ENCODE results near the gene TRIM29.

Gene TRIM29

DNA sequence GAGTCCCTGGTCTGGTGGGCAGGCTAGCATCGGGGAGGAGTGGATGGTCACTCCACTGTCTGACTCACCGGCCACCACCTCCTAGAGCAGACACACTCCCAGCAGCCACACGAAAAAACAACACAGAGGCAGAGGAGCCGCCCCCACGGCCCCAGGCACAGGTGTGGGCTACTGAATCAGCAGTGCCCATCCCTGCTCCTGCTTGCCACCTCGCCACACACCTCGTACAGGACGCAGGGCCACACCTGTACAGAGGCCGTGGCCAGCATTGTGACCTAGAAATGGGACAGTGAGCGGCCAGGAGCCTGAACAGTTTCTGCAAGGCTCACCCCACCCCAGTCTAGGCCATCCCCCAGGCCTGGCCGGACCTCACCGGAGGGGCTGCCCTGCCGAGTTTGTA lies 14.0 kb downstream of the TRIM29 start:
- Histone ChIP-seq H3K27me3 (ENCODE audit: control insufficient read depth in 5 of 5, insufficient read depth in 4 of 5, low read length in 5 of 5) (peaks cover 0 to 3% (median under 1%) of the 10 kb centered on the region in 5 donors), H3K4me3 (ENCODE audit: low read depth in 1 of 5, low read length in 5 of 5) (no peak overlapping the region), H3K4me1 (ENCODE audit: control insufficient read depth in 5 of 5, insufficient read depth in 5 of 5, low read length in 5 of 5) (peaks cover 0 to 10% (median 5%) of the 10 kb centered on the region in 5 donors), H3K27ac (ENCODE audit: low read depth, low read length) (no peak overlapping the region), H3K9ac (ENCODE audit: low read length in 5 of 5) (no peak overlapping the region), H3K9me3 (ENCODE audit: control insufficient read depth in 5 of 5, low read length in 5 of 5) (peaks cover 0 to 3% (median 0%) of the 10 kb centered on the region in 5 donors), H3K36me3 (ENCODE audit: control insufficient read depth in 5 of 5, insufficient read depth in 5 of 5, low read length in 5 of 5) (no peaks in the 10 kb centered on the region)

DNA sequence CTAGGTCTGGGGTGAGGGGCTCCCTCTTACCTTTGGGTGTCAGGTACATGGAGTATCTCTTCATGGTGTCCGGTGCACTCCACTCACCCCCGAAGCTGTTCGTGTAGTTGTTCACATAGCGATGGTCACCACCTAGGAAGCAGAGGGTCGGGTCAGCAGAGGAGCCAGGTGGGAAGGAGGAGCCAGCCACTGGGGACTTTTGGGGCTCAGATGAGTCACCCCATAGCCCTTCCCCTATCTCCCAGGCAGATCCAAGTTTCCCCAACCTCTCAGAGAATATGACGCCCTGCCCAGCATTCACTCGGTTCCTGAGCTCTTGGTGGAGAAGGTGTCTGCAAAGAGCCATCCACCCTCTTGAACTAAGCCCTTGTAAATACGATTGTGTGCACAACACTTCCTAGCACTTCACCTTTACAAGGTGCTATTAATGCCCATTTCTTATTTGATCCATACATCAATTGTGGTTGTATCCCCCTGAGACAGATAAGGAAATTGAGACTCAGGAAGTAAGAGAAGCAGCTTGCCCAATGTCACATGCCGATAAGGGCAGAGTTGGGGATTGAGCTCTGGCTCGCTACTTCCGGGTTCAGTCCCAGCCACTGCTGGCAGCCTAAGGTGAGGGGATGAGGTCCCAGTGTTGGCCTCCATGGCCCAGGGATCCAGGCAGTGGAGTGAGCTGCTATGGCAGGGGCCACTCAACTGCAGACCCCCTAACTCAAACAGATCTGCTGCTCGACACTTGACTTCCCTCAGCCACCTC lies 14.8 kb downstream of the TRIM29 start:
- no peak overlapping the region for H3K4me3 ChIP-seq (ENCODE audit: low read depth in 1 of 5, low read length in 5 of 5)
- H3K4me1 ChIP-seq (ENCODE audit: control insufficient read depth in 5 of 5, insufficient read depth in 5 of 5, low read length in 5 of 5) = peaks cover 0 to 2% (median 1%) of the 10 kb centered on the region in 5 donors
- H3K27me3 ChIP-seq (ENCODE audit: control insufficient read depth in 5 of 5, insufficient read depth in 4 of 5, low read length in 5 of 5) = peaks cover 0 to 3% (median 0%) of the 10 kb centered on the region in 5 donors
- H3K36me3 ChIP-seq (ENCODE audit: control insufficient read depth in 5 of 5, insufficient read depth in 5 of 5, low read length in 5 of 5) = no peaks in the 10 kb centered on the region
- no peak overlapping the region for H3K27ac ChIP-seq (ENCODE audit: low read depth, low read length)
- H3K9ac ChIP-seq (ENCODE audit: low read length in 5 of 5) = no peak overlapping the region
- peaks cover 0 to 3% (median 0%) of the 10 kb centered on the region in 5 donors for H3K9me3 ChIP-seq (ENCODE audit: control insufficient read depth in 5 of 5, low read length in 5 of 5)

- Histone ChIP-seq H3K36me3 (ENCODE audit: control insufficient read depth in 5 of 5, insufficient read depth in 5 of 5, low read length in 5 of 5) (no peaks in the 10 kb centered on the region), H3K27me3 (ENCODE audit: control insufficient read depth in 5 of 5, insufficient read depth in 4 of 5, low read length in 5 of 5) (peaks cover 0 to 3% (median 0%) of the 10 kb centered on the region in 5 donors), H3K4me1 (ENCODE audit: control insufficient read depth in 5 of 5, insufficient read depth in 5 of 5, low read length in 5 of 5) (peaks cover 0 to 2% (median 0%) of the 10 kb centered on the region in 5 donors), H3K9ac (ENCODE audit: low read length in 5 of 5) (no peak overlapping the region), H3K9me3 (ENCODE audit: control insufficient read depth in 5 of 5, low read length in 5 of 5) (peaks cover 0 to 3% (median 0%) of the 10 kb centered on the region in 5 donors), H3K27ac (ENCODE audit: low read depth, low read length) (no peak overlapping the region), H3K4me3 (ENCODE audit: low read depth in 1 of 5, low read length in 5 of 5) (no peak overlapping the region)
Measured at GRCh38 chr11:120121914-120122473, 15.9 kb downstream of the TRIM29 start.

DNA sequence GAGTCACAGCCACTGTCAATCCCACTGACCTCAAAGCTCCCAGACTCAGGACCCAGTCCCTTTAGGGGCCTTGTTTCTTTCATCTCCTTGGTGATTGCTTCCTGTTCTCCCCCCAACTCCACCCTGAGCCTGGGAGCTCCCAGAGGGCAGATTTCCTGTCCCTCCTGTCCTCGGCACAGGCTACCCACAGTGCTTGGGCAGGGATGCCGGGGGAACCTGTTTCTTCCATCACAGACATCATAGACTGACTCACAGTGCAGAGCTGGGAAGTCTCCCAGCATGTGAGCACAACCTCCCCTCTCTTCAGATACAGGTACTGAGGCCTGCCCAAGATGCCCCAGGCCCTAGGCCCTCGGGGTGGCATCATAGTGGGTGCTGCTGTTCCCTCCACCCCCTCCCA lies 16.6 kb downstream of the TRIM29 start:
- no peaks in the 10 kb centered on the region for H3K36me3 ChIP-seq (ENCODE audit: control insufficient read depth in 5 of 5, insufficient read depth in 5 of 5, low read length in 5 of 5)
- peaks cover 0 to 2% (median 0%) of the 10 kb centered on the region in 5 donors for H3K4me1 ChIP-seq (ENCODE audit: control insufficient read depth in 5 of 5, insufficient read depth in 5 of 5, low read length in 5 of 5)
- H3K27me3 ChIP-seq (ENCODE audit: control insufficient read depth in 5 of 5, insufficient read depth in 4 of 5, low read length in 5 of 5) = peaks cover 0 to 3% (median 0%) of the 10 kb centered on the region in 5 donors
- H3K4me3 ChIP-seq (ENCODE audit: low read depth in 1 of 5, low read length in 5 of 5) = no peak overlapping the region
- H3K9me3 ChIP-seq (ENCODE audit: control insufficient read depth in 5 of 5, low read length in 5 of 5) = peaks cover 0 to 3% (median 0%) of the 10 kb centered on the region in 5 donors
- H3K27ac ChIP-seq (ENCODE audit: low read depth, low read length) = no peak overlapping the region
- H3K9ac ChIP-seq (ENCODE audit: low read length in 5 of 5) = no peak overlapping the region

GRCh38 chr11:120120805-120121335 lies 17.0 kb downstream of the TRIM29 start:
- no peaks in the 10 kb centered on the region for H3K36me3 ChIP-seq (ENCODE audit: control insufficient read depth in 5 of 5, insufficient read depth in 5 of 5, low read length in 5 of 5)

DNA sequence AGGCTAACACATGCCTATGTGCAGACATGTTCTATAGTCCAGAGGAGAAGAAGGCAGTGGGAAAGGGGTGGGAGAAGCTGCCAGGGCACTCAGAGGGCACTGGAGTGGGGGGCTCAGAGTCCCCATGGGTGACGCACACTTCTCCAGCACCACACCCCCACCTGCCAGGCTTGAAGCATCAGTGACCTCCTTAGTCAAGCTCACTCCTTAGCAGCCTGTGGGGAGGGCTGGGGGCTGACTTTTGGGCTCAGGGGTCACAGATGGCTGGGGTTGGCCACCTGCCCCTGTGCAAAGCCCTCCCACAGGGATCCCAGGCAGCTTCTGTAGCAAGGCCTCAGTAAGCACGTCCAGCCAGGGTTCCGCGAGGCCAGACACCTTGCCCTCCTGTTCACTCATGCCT lies 18.8 kb downstream of the TRIM29 start:
- Histone ChIP-seq H3K9me3 (ENCODE audit: control insufficient read depth in 5 of 5, low read length in 5 of 5) (peaks cover 0 to 3% (median 0%) of the 10 kb centered on the region in 5 donors), H3K4me1 (ENCODE audit: control insufficient read depth in 5 of 5, insufficient read depth in 5 of 5, low read length in 5 of 5) (peaks cover 0 to 2% (median 0%) of the 10 kb centered on the region in 5 donors), H3K36me3 (ENCODE audit: control insufficient read depth in 5 of 5, insufficient read depth in 5 of 5, low read length in 5 of 5) (no peaks in the 10 kb centered on the region), H3K4me3 (ENCODE audit: low read depth in 1 of 5, low read length in 5 of 5) (no peak overlapping the region), H3K27me3 (ENCODE audit: control insufficient read depth in 5 of 5, insufficient read depth in 4 of 5, low read length in 5 of 5) (peaks cover 0 to 3% (median 2%) of the 10 kb centered on the region in 5 donors), H3K9ac (ENCODE audit: low read length in 5 of 5) (no peak overlapping the region), H3K27ac (ENCODE audit: low read depth, low read length) (no peak overlapping the region)

More at GRCh38 chr11:120120805-120121335, 17.0 kb downstream of the TRIM29 start:
- peaks cover 0 to 3% (median 0%) of the 10 kb centered on the region in 5 donors for H3K9me3 ChIP-seq (ENCODE audit: control insufficient read depth in 5 of 5, low read length in 5 of 5)
- peaks cover 0 to 2% (median 0%) of the 10 kb centered on the region in 5 donors for H3K4me1 ChIP-seq (ENCODE audit: control insufficient read depth in 5 of 5, insufficient read depth in 5 of 5, low read length in 5 of 5)
- H3K27me3 ChIP-seq (ENCODE audit: control insufficient read depth in 5 of 5, insufficient read depth in 4 of 5, low read length in 5 of 5) = peaks cover 0 to 3% (median 0%) of the 10 kb centered on the region in 5 donors
- H3K4me3 ChIP-seq (ENCODE audit: low read depth in 1 of 5, low read length in 5 of 5) = no peak overlapping the region
- H3K9ac ChIP-seq (ENCODE audit: low read length in 5 of 5) = no peak overlapping the region
- no peak overlapping the region for H3K27ac ChIP-seq (ENCODE audit: low read depth, low read length)

DNA sequence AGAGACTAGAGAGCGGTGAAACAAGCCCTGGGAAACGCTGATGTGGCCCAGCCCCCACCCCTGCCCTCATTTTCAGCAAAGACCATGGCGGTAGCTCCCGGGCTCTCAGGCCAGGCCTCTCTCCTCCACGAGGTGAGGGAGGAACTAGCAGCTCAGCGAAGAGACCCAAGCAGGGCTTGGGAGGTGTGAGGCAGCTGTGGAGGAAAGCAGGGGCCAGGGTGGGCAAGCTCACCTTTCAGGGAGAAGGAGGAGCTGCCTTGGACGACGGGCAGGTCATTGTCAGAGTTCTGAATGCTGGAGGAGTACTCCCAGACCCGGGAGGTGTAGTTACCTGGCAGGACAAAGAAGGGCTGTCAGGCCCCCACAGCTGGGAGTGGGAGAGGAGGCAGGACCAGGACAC lies 19.9 kb downstream of the TRIM29 start:
- H3K27ac ChIP-seq (ENCODE audit: low read depth, low read length) = no peak overlapping the region
- peaks cover 0 to 5% (median 0%) of the 10 kb centered on the region in 5 donors for H3K4me1 ChIP-seq (ENCODE audit: control insufficient read depth in 5 of 5, insufficient read depth in 5 of 5, low read length in 5 of 5)
- H3K4me3 ChIP-seq (ENCODE audit: low read depth in 1 of 5, low read length in 5 of 5) = no peak overlapping the region
- no peak overlapping the region for H3K9ac ChIP-seq (ENCODE audit: low read length in 5 of 5)
- no peaks in the 10 kb centered on the region for H3K36me3 ChIP-seq (ENCODE audit: control insufficient read depth in 5 of 5, insufficient read depth in 5 of 5, low read length in 5 of 5)
- peaks cover 0 to 3% (median 0%) of the 10 kb centered on the region in 5 donors for H3K9me3 ChIP-seq (ENCODE audit: control insufficient read depth in 5 of 5, low read length in 5 of 5)
- H3K27me3 ChIP-seq (ENCODE audit: control insufficient read depth in 5 of 5, insufficient read depth in 4 of 5, low read length in 5 of 5) = peaks cover 0 to 3% (median 2%) of the 10 kb centered on the region in 5 donors

GRCh38 chr11:120116966-120117365 lies 20.9 kb downstream of the TRIM29 start:
- H3K36me3 ChIP-seq (ENCODE audit: control insufficient read depth in 5 of 5, insufficient read depth in 5 of 5, low read length in 5 of 5) = no peaks in the 10 kb centered on the region
- H3K9ac ChIP-seq (ENCODE audit: low read length in 5 of 5) = no peak overlapping the region
- H3K27me3 ChIP-seq (ENCODE audit: control insufficient read depth in 5 of 5, insufficient read depth in 4 of 5, low read length in 5 of 5) = peaks cover 0 to 7% (median 2%) of the 10 kb centered on the region in 5 donors
- H3K4me1 ChIP-seq (ENCODE audit: control insufficient read depth in 5 of 5, insufficient read depth in 5 of 5, low read length in 5 of 5) = peaks cover 0 to 5% (median 2%) of the 10 kb centered on the region in 5 donors
- no peak overlapping the region for H3K4me3 ChIP-seq (ENCODE audit: low read depth in 1 of 5, low read length in 5 of 5)
- no peak overlapping the region for H3K27ac ChIP-seq (ENCODE audit: low read depth, low read length)
- H3K9me3 ChIP-seq (ENCODE audit: control insufficient read depth in 5 of 5, low read length in 5 of 5) = peaks cover 0 to 3% (median 0%) of the 10 kb centered on the region in 5 donors

DNA sequence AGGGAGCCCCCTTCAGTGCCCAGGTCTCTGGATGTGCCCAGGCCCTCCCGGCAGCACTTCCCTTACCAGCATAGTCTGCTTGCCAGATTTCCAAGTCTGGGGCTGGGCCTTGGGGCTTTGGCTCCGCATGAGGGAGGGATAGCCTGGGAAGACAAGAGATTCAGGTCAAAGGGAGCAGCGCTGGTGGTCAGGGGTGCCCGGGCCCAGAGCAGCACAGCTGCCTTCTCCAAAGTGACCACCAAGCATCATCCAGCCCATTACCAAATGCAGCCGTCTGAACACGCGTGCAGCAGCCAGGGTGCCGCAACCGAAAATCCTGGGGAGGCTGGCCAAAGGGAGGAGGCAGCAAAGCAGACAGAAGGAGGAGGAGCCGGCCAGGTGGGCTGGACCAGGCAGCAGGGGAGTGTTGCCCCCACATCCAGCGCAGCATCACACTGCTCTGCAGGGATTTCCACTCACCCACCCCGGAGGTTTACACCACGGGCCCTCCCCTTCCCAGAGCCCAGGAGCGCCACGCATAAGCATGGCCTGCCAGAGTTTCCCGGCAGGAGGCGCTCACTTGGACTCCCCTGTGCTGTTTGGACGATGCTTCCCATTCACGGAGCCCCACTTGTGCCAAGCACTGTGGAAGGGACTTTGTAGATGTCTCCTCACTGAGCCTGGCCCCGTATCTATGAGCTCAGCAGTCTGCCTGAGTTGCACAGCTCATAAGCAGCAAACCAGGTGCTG lies 22.5 kb downstream of the TRIM29 start:
- Histone ChIP-seq H3K27ac (ENCODE audit: low read depth, low read length) (no peak overlapping the region), H3K9ac (ENCODE audit: low read length in 5 of 5) (no peak overlapping the region), H3K4me3 (ENCODE audit: low read depth in 1 of 5, low read length in 5 of 5) (no peak overlapping the region), H3K4me1 (ENCODE audit: control insufficient read depth in 5 of 5, insufficient read depth in 5 of 5, low read length in 5 of 5) (peaks cover 0 to 5% (median 2%) of the 10 kb centered on the region in 5 donors), H3K27me3 (ENCODE audit: control insufficient read depth in 5 of 5, insufficient read depth in 4 of 5, low read length in 5 of 5) (peaks cover 0 to 7% (median 2%) of the 10 kb centered on the region in 5 donors), H3K9me3 (ENCODE audit: control insufficient read depth in 5 of 5, low read length in 5 of 5) (no peaks in the 10 kb centered on the region), H3K36me3 (ENCODE audit: control insufficient read depth in 5 of 5, insufficient read depth in 5 of 5, low read length in 5 of 5) (no peaks in the 10 kb centered on the region)

Data from subcutaneous abdominal adipose tissue (tissue), 5 donors.